CD4-positive, alpha-beta T cell treated with Interleukin-6 at 100 ng/mL for 8 hours (primary cell): ENCODE measurements around the gene GPC3.
"Not testable (repeated sequence)": the region's sequence is repeated elsewhere in the genome, so short reads cannot be mapped to it uniquely, and the experiment has no call there.

Experiments
- DNase-seq: peaks from one replicate; pipeline ENCODE4 v3.0.0-alpha.2; 2020; ENCODE audit warnings: mixed read lengths, low spot score

GPC3 gene

GRCh38 chrX:133985164-133985966 lies at the start of gene GPC3:
TSS of gene GPC3 (minus strand) at chrX:133985594.
- DNase-seq, result peak; percentile 24

- DNase-seq, result no peak
Measured at GRCh38 chrX:134032441-134032840, 47.0 kb upstream of the GPC3 start.

GRCh38 chrX:134026565-134027311 lies 41.3 kb upstream of the GPC3 start:
- DNase-seq, result peak; percentile 12

GRCh38 chrX:134025986-134026545 lies 40.7 kb upstream of the GPC3 start:
- DNase-seq, result no peak

- DNase-seq, result no peak
Measured at GRCh38 chrX:134024686-134025377, 39.4 kb upstream of the GPC3 start.

- no peak for DNase-seq
Measured at GRCh38 chrX:134023851-134024281, 38.5 kb upstream of the GPC3 start.

- DNase-seq, result no peak
Measured at GRCh38 chrX:134020910-134021309, 35.5 kb upstream of the GPC3 start.

- DNase-seq, result no peak
Measured at GRCh38 chrX:134019567-134020206, 34.3 kb upstream of the GPC3 start.

- not testable (repeated sequence) for DNase-seq
Measured at GRCh38 chrX:134016309-134016708, 30.9 kb upstream of the GPC3 start.

- DNase-seq, result not testable (repeated sequence)
Measured at GRCh38 chrX:134015510-134015909, 30.1 kb upstream of the GPC3 start.

- DNase-seq, result no peak
Measured at GRCh38 chrX:134013524-134013923, 28.1 kb upstream of the GPC3 start.

- no peak for DNase-seq
Measured at GRCh38 chrX:134013092-134013497, 27.7 kb upstream of the GPC3 start.

GRCh38 chrX:134010690-134011089 lies 25.3 kb upstream of the GPC3 start:
- no peak for DNase-seq

- DNase-seq, result no peak
Measured at GRCh38 chrX:134007716-134008115, 22.3 kb upstream of the GPC3 start.

GRCh38 chrX:134006484-134007161 lies 21.2 kb upstream of the GPC3 start:
- DNase-seq, result no peak

GRCh38 chrX:134004084-134004483 lies 18.7 kb upstream of the GPC3 start:
- no peak for DNase-seq

GRCh38 chrX:134002921-134003615 lies 17.7 kb upstream of the GPC3 start:
- DNase-seq, result no peak

GRCh38 chrX:134000260-134001245 lies 15.2 kb upstream of the GPC3 start:
- no peak for DNase-seq

GRCh38 chrX:133999031-133999705 lies 13.8 kb upstream of the GPC3 start:
- DNase-seq, result no peak
